GM21576 (cell line): ENCODE measurements around the gene NECAB2.

Source experiments
- ATAC-seq: cut with Tn5 transposase; IDR thresholded peaks from one replicate; pipeline ENCODE4 v1.9.1; 2021; ENCODE audit warnings: mild to moderate bottlenecking, moderate library complexity; ENCODE audit not compliant: unreplicated experiment

NECAB2 gene

DNA sequence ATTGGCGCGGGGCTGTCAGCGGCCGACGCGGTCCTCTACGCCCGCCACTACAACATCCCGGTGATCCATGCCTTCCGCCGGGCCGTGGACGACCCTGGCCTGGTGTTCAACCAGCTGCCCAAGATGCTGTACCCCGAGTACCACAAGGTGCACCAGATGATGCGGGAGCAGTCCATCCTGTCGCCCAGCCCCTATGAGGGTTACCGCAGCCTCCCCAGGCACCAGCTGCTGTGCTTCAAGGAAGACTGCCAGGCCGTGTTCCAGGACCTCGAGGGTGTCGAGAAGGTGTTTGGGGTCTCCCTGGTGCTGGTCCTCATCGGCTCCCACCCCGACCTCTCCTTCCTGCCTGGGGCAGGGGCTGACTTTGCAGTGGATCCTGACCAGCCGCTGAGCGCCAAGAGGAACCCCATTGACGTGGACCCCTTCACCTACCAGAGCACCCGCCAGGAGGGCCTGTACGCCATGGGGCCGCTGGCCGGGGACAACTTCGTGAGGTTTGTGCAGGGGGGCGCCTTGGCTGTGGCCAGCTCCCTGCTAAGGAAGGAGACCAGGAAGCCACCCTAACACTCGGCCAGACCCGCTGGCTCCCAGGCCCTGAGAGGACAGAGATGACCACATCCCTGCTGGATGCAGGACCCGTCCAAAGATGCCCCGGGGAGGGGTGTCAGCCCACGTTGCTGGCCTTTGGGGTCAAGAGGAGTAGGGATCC is 2.4 kb upstream of the NECAB2 start:
- ATAC-seq = no peak

DNA sequence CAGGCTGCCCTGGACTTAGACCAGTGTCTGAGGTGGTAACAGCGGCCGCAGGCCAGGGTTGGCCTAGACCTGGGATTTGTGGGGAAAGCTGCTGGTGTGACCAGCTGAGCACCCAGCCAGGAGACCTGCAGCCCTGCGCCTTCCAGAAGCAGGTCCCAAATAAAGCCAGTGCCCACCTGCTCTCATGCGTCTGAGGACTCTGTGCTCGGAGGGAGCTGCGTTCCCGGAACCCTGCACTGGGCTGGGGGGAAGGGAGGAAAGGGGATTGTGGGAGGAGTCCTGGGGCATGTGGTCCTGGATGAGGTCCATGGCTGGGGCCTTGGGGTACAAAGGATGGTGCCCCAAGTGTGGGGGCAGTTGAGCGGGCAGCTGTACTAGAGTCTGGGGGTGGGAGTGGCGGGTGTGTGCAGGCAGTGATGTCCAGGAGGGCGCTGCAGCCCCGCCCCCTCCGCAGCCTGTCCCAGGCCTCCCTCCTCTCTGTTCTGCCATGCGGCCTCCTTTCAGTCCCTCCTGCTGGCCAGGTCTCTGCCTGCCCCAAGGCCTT is 1.8 kb upstream of the NECAB2 start:
- ATAC-seq = no peak

DNA sequence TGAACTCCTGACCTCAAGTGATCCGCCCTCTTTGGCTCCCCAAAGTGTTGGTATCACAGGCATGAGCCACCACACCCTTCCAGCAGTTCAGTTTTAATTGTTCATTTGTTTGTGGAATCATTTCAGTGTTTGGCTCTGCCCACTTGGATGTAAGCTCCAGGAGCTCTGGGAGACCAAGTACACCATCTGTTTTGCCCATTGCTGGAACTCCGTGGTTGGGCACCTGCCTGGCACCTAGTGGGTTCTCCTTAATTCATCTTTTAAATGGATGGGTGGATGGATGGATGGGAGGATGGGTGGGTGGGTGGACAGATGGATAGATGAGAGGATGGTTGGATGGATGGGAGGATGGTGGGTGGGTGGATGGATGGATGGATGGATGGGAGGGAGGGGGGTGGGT is 953 bp upstream of the NECAB2 start:
- no peak for ATAC-seq

DNA sequence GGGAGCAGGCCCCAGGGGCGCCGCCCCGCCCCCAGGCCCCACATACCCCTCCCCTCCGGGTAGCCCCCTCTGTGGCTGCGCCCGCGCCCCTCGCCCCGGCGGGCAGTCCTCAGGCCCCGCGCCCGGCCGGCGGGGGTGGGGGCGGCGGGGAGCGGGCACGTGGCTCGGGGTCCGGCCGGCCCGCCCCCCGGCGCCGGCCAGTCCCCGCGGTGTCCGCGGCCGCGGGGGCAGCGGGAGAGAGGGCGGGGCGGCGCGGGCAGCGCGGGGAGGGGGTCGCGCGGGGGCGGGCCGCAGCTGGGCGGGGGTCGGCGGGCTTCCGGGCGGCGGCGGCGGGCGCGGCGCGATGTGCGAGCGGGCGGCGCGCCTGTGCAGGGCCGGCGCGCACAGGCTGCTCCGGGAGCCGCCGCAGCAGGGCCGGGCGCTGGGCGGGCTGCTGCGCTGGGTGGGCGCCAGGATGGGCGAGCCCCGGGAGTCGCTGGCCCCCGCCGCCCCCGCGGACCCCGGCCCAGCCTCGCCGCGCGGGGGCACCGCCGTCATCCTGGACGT is 335 bp downstream of the NECAB2 start:
- ATAC-seq = no peak

DNA sequence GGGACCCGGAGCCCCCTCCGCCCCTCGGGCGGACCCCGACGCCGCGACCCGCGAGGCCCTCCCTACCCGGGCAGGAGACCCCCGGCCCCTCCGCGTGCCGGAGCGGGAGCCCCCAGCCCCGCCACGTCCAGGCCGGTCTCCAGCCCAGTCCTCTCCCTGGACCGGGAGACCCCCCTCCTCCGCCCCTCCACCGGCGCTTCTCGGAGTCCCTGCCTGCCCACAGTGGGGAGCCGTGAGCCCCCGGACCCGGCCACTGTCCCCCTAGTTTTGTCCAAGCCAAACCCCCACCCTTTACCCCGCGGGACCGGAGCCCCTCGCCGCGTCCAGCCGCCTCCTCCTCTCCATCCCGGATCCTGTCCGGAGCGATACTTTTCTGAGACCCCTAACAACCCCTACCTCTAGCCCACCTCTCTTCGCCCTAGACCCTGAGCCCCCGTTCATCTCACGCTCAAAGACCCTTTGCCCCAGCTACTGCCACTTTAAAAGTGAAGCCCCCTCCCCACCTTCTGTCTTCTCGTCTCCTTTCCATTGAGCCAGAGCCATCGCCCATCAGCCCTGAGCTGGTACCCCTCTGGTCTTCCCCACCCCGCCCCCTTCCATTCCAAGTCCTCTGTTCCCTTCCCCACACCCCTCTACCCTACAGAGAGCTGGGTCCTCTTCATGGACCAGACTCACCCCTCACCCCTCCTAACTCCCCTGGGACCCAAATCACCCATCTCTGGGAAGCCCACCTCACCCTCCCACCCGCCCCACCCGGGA is 1.0 kb downstream of the NECAB2 start:
- ATAC-seq = no peak

DNA sequence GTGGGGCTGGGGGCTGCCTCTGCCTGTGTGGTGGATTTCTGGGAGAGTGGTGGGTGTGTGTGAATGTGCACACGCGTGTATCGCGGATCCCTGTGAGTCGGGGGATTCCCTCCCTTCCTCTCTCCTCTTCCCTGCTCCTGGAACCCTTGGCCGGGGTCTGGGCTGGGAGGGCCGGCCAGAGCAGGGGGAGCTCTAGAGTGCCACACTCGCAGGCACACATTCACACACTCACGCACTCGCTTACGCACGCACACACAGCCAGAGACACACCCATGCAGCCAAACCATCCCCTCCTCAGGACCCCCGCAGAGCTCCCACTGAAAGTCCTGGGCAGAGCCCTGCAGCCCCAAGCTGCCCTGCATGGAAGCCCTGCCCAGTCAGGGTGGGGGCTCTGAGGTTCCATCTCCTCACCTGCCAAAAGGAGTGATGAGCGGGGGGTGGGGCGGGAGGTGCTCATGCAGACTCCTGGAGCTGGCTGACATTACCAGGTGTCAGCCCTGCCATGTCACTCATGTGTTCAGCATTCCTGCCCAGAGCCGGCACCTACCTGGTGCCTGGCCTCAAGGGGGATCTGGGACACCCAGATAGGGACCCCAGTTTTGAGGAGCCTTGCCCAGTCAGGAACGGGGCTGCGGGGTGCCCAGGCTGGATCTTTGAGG is 1.9 kb downstream of the NECAB2 start:
- no peak for ATAC-seq

DNA sequence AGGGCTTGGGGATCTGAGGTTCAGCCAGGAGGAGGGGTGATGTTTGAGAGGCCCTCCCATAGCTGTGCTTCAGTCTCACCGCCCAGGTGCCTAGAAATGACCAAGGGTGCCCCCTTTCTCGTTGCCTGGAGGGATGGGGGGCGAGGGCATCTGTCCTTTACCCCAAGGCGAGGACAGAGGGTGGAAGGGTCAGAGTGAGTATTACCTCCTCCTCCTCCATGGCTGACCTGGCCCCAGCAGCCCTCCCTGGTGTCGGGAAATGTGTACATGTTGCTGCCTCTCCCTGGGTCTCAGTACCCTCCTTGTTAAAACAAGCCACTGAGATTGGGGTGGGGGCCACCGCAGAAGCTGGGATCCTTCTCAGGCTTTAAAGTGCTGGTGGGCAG is 2.4 kb downstream of the NECAB2 start:
- no peak for ATAC-seq

DNA sequence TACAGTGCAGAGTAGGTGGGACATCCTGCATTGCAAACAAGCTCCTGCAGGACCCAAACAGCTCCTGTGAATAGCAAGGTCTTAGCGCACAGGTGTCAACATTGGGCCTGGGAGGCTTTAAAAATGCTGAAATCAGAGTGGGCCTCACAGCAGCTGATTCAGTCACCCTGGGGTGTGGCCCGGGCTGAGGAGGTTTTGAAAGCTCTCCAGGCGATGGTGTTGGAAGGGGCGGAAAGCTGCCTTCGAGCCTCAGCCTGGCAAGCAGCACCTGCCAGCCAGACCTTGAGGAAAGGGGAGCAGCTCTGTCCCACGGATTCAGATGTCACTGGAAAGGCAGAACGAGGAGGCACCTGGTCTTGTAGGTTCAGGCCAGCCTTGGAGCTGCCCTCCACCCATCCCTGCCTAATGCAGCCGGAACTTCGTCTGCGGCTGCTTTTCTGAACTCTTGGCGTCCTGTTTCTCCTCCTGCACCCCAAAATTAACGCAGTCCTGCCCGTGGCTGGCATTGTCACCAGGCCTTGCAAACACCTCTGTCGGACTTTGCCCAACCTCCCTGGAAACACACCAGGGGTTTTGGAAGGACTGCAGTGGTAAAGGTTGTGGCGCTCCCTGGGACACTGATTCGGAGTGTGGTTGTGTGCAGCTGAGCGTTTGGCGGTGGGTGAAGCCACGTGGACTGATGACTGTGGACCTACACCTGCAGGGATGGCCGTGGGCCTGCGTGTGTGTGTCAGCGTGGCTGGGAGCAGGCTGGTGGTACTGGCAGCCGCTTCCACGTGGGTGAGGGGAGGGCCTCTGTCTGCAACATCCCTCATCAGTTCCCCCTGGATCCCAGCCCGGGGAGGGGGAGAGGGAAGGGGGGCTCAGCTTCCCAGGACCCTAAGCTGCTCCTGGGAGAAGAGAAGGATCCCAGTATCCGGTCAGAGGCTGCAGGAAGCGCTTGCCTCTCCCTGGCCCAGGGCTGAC is 3.4 kb downstream of the NECAB2 start:
- ATAC-seq = no peak

DNA sequence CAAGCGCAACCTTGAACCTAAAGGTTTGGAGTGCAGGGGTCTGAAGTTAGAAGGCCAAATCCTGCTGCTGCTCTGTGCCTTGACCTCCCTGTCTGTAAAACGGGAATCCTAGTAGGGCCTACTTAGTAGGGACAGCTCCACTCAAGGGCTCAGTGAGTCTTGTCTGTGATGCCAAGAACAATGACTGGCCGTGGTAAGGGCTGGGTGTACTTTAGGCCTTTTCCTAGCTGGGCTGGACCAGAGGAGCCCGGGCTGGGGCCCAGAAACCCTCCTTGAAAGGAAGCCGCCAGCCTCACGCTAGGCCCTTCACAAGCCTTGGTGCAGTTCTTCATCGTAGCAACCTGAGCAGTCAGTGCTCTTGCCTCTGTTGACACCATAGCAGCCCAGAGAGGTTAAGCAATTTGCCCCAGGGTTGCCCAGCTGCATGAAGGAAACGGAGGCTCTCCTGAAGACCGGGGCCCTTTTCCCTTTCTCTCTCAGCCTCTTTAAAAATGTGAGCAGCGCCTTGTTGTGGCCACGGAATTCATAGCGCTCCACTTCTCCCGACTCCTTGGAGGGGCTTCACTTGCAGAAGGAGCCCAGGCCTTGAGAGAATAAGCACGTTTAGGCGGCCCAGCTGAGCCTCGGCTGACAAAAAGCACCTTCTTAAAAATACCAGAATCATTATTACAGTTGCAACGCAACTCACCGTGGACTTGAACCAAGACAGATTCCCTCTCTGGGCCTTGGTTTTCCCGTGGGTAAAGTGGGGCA is 4.4 kb downstream of the NECAB2 start:
- no peak for ATAC-seq

DNA sequence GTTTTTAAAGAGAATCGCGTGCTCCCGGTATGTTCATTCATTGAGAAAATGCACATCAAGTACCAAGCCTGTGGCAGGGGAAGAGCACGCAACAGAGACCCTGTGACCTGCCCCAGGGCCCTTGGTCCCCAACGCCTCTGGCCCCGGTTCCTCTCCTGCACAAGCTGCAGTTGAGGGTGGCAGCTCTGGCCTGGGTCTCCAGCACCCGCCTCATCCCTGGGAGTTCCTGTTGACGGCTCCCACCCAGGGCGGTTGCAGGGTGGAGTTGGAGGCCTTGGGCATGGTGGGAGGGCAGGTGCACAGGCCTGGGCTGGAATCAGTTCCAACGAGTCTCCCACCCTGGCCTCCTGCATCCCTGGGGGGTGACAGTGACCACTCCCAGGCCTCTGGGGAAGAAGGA is 5.0 kb downstream of the NECAB2 start:
- no peak for ATAC-seq

DNA sequence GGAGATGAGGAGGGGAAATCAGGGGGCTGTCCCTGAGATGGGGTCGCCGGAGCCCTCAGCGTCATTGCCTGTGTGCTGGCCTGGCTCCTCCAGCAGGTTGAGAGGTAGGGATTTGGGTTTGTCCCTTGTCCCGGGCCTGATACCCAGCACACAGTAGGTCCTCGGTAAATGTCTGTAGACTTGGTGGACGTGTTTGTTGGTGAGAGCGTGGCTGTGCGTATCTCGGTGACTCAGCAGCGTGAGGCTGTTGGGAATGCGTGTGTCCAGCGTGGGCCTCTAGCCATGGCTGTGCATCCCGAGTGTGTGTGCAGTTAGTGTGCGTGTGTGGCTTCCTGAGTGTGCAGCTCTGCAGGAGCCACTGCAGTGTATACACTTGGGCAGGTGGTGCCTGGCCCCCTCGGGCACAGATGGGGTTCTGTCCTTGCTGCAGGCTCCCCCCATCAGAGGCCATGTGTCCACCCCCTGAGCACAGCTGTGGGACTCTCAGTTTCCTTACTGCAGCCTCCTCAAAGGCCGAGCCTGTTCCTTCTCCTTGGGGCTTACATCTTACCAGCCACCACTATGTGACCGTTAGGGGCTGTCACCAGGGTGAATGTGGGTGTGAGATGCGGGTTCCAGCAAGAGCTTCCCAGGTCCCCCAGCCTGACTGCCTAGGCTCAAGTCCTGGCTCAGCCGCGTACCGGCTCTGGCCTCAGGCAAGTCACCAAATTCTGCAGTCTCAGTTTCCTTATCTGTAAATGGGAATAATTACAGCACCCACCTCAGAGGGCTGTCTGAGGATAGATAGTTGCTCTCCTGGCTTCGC is 5.7 kb downstream of the NECAB2 start:
- no peak for ATAC-seq

DNA sequence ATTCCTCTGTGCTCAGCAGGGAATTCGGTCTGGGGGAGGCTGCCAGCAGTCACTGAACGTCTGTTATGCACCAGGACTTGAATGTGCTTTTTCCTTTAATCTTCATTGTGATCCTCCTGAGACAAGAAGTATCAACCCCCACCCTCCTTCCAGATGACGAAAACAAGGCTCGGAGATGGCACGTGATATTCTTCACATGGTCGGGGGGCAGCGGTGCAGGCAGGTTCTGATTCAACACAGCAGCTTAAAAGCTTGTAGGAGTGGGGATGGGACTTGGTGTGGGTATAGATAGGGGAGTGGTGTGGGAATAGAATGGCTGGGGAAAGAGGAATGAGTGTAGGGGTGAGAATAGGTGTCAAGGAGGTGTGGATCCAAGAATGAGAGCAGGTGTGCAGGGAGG is 6.4 kb downstream of the NECAB2 start:
- no peak for ATAC-seq

DNA sequence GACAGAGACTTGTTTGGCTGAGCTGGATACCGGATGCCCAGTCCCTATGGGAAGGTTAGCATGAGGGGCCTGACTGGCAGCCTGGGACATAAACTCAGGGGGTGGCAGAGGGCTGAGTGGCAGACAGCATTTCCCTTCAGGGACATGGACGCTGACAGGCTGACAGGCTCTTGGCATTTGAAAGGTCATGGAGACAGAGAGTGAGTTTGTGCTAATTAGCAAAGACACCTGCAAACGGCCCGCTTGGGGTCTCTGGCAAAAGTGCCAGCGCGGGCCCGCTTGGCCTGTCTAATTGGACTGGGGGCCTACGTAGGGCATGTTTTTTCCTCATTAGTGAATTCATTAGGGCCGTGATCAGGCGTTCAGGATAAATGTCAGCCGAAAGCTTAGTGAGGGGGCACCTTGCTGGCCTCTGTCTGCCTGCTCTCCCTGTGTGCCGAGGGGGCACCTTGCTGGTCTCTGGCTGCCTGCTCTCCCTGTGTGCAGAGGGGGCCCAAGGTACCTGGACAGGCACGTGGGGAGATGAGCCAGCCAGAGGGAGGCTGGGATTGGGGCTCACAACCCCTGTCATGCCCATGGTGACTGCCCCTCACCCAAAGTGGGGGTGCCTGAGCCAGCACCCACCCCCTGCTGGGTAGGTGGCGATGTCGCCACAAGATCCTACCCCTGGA is 7.7 kb downstream of the NECAB2 start:
- ATAC-seq = no peak

DNA sequence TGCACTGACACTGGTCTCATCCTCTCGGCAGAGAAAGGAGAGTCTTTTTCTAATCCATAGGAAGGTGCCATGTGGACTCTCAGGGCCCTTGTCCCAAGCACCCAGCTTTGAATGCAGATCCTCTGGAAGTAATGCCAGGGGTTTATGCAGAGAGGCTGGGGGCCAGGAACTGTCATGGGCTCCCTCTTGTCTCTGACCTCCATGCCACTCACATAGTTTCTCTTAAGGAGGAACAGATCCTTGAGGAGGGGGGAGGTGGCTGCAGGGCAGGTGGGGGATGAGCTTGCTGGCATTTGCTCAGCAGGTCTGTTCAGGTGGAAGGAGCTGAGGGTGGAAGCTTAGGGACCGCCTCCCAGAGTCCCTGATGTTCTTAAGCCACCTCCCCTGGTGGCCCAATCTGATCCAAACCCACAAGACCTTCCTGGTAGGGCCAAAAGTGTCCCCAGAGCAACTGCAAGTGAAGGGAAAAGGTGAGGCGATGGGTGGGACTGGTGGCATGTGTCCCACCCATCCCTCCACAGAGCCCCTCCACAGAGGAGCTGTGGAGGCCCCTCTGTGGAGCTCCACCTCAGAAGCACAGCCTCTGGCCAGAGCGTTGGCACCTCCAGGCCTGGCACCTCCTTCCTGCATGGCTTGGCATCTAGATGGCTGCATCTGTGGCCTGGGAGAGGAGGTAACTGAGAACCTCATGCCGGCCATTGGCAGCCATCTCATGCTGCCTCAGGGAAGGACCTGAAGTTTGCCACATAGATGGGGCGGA is 9.2 kb downstream of the NECAB2 start:
- ATAC-seq = no peak

DNA sequence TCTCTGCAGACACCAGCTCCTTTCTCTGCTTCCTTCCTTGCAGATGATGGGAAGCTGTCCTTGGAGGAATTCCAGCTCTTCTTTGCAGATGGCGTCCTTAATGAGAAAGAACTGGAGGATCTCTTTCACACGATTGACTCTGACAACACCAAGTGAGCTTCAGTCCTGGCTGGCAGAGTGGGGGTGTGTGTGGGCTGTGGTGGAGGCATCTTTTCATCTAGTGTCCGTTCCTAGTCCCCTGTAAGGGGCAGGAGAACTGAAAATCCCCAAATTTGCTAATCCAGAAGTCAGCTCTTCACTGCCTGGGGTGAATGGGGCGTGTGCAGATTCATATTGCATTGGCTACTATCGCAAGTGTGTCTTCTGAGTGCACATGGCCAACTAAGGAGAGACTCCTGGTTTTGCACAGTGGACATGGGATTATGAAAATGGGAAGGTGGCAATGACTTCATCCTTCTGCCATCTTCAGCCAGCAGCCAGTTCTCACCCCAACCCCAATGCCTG is 10.4 kb downstream of the NECAB2 start:
- no peak for ATAC-seq

DNA sequence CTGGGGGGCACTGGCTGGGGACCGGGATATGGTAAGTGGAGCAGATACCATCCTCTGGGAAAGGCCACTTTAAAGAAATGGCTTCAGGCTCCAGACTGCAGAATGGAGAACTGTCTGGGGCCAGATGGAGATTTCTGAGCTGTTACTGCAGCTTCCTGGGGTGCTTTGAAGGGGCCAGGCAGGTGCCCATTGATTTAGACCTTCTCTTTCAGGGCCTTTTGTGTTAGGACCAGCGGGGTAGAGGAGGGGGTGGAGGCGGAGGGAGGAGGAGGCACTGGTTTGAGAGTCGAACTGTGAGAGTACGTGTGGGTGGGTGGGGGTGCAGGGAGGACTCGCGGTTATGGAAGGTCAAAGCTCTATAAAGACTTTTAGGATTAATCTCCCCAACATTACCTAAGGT is 11.4 kb downstream of the NECAB2 start:
- no peak for ATAC-seq

DNA sequence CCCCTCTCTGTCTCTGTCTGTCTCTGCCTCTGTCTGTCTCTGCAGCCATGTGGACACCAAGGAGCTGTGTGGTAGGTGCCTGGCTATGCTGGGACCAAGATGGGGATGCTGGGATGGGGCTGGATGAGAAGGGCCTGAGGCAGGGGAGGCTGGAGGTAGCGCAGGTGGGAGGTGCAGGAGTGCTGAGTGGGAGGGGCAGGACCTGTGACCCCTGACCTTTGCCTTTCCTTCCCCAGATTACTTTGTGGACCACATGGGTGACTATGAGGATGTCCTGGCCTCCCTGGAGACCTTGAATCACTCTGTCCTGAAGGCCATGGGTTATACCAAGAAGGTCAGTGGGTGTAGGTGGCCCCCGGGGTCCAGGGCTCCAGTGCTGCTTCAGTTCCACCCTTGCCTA is 12.8 kb downstream of the NECAB2 start:
- no peak for ATAC-seq
